IMR-90 (cell line): ENCODE measurements around the gene CFAP90. TPM values are rescaled to one million over a fixed set of nuclear protein-coding genes. Genes with fewer than 3 reads are reported as not detected.

Source experiments
- ATAC-seq: fragments of 200-7000 bp; cut with Tn5 transposase; 2 replicates; pipeline ENCODE4 v1.9.1; 2020; ENCODE audit warnings: low read depth, mild to moderate bottlenecking, moderate library complexity
- BruUV-seq: library from RNA; stranded (reverse); fragments of 400-500 nt; replicated peaks from 2 replicates; lab custom pipeline; 2021; lab: Mats Ljungman, UMichigan
- CTCF ChIA-PET: fragments of 300-600 bp; formaldehyde crosslinking; extraction: SDS; loops from one replicate; lab custom pipeline; 2021; ENCODE audit warnings: antibody characterized with exemption; lab: Yijun Ruan, JAX
- POLR2A ChIA-PET: fragments of 300-600 bp; sonication (Branson Sonifier 250); formaldehyde crosslinking; loops from one replicate; lab custom pipeline; 2022; ENCODE audit warnings: antibody characterized with exemption; ENCODE audit not compliant: unreplicated experiment; lab: Charles Lee
- DNase-seq: peaks from one replicate; pipeline ENCODE4 v3.0.0; 2013
- H2AFZ ChIP-seq: replicated peaks from 2 replicates; pipeline ENCODE3; 2013; ENCODE audit warnings: low read length, mild to moderate bottlenecking; ENCODE audit not compliant: poor library complexity
- H2AK5ac ChIP-seq: 2 replicates; pipeline ENCODE4 v1.6.1; 2013; ENCODE audit warnings: low read depth, low read length, inconsistent platforms
- H2AK9ac ChIP-seq: replicated peaks from 2 replicates; pipeline ENCODE3; 2013; ENCODE audit warnings: mild to moderate bottlenecking, low read depth, low read length, moderate library complexity; ENCODE audit not compliant: poor library complexity
- H2BK120ac ChIP-seq: 2 replicates; pipeline ENCODE4 v1.6.1; 2013; ENCODE audit warnings: low read depth, low read length, inconsistent platforms
- H2BK15ac ChIP-seq: 3 replicates; pipeline ENCODE4 v1.6.1; 2013; ENCODE audit warnings: low read depth, low read length, inconsistent platforms
- H2BK20ac ChIP-seq: 2 replicates; pipeline ENCODE4 v1.6.1; 2013; ENCODE audit warnings: low read depth, mild to moderate bottlenecking, inconsistent platforms, low read length, moderate library complexity
- H2BK5ac ChIP-seq: 2 replicates; pipeline ENCODE4 v1.6.1; 2013; ENCODE audit warnings: mild to moderate bottlenecking, low read depth, low read length, inconsistent platforms; ENCODE audit not compliant: poor library complexity, severe bottlenecking
- H3K14ac ChIP-seq: replicated peaks from 2 replicates; pipeline ENCODE4 v1.6.1; 2013; ENCODE audit warnings: low read depth, low read length, inconsistent platforms
- H3K18ac ChIP-seq: 2 replicates; pipeline ENCODE4 v1.6.1; 2013; ENCODE audit warnings: low read depth, low read length, control low read depth
- H3K23ac ChIP-seq: 2 replicates; pipeline ENCODE4 v1.6.1; 2013; ENCODE audit warnings: low read depth, low read length, inconsistent platforms
- H3K27ac ChIP-seq: 2 replicates; pipeline ENCODE4 v1.5.1; 2013; ENCODE audit warnings: mild to moderate bottlenecking, control low read depth, low read length; ENCODE audit not compliant: insufficient read depth
- H3K27me3 ChIP-seq: 2 replicates; pipeline ENCODE4 v1.6.1; 2013; ENCODE audit warnings: low read length; ENCODE audit not compliant: control insufficient read depth, insufficient read depth
- H3K36me3 ChIP-seq: 2 replicates; pipeline ENCODE4 v1.6.1; 2013; ENCODE audit warnings: low read length, mixed read lengths; ENCODE audit not compliant: control insufficient read depth, insufficient read depth
- H3K4ac ChIP-seq: 2 replicates; pipeline ENCODE4 v1.6.1; 2013; ENCODE audit warnings: low read depth, low read length, inconsistent platforms
- H3K4me1 ChIP-seq: 2 replicates; pipeline ENCODE4 v1.6.1; 2013; ENCODE audit warnings: low read length, mixed read lengths; ENCODE audit not compliant: control insufficient read depth, insufficient read depth
- H3K4me2 ChIP-seq: 2 replicates; pipeline ENCODE4 v1.6.1; 2013; ENCODE audit warnings: low read depth, mild to moderate bottlenecking, control low read depth, low read length, moderate library complexity
- H3K4me3 ChIP-seq: 2 replicates; pipeline ENCODE4 v1.5.1; 2013; ENCODE audit warnings: low read depth, mild to moderate bottlenecking, control low read depth, low read length, moderate library complexity; ENCODE audit not compliant: insufficient read depth
- H3K56ac ChIP-seq: 2 replicates; pipeline ENCODE4 v1.6.1; 2013; ENCODE audit warnings: low read length, inconsistent platforms; ENCODE audit not compliant: insufficient read depth; ENCODE audit errors: extremely low read depth
- H3K79me1 ChIP-seq, 2 experiments: 2 replicates each; pipeline ENCODE4 v1.6.1; 2013; ENCODE audit warnings: low read length in 2 of 2, inconsistent platforms in 1 of 2, low read depth in 1 of 2
- H3K9ac ChIP-seq: 2 replicates; pipeline ENCODE4 v1.6.1; 2013; ENCODE audit warnings: low read depth, low read length, control low read depth
- H3K9me1 ChIP-seq: 2 replicates; pipeline ENCODE4 v1.6.1; 2013; ENCODE audit warnings: low read length, inconsistent platforms; ENCODE audit not compliant: insufficient read depth
- H3K9me3 ChIP-seq: 2 replicates; pipeline ENCODE4 v1.6.1; 2013; ENCODE audit warnings: low read length; ENCODE audit not compliant: control insufficient read depth, insufficient read depth
- H4K20me1 ChIP-seq: 2 replicates; pipeline ENCODE4 v1.6.1; 2013; ENCODE audit warnings: low read length, inconsistent platforms; ENCODE audit not compliant: insufficient read depth
- H4K5ac ChIP-seq: 2 replicates; pipeline ENCODE4 v1.6.1; 2013; ENCODE audit warnings: mild to moderate bottlenecking, low read depth, low read length, control low read depth
- H4K8ac ChIP-seq, 2 experiments: 2 replicates each; pipeline ENCODE4 v1.6.1; 2013; ENCODE audit warnings: low read depth in 2 of 2, low read length in 2 of 2, control low read depth in 1 of 2, inconsistent platforms in 1 of 2
- H4K91ac ChIP-seq: 2 replicates; pipeline ENCODE4 v1.6.1; 2013; ENCODE audit warnings: low read depth, low read length, inconsistent platforms; ENCODE audit not compliant: insufficient read depth
- CHD1 ChIP-seq: IDR thresholded peaks from 2 replicates; pipeline ENCODE4 v1.6.1; 2012; ENCODE audit warnings: low read depth, low read length, improper control_type of control experiment
- NFE2L2 ChIP-seq: fragments of 150-350 bp; IDR thresholded peaks from 2 replicates; pipeline ENCODE4 v1.6.1; 2016; ENCODE audit warnings: low read depth, mild to moderate bottlenecking, low read length
- POLR2A ChIP-seq: IDR thresholded peaks from 2 replicates; pipeline ENCODE4 v1.6.1; 2012; ENCODE audit warnings: mild to moderate bottlenecking, low read depth, low read length
- WGBS, 2 experiments: methylation state at CpG; one replicate each; pipeline versions ENCODE4 v1.1.5 to v1.1.7; 2013; ENCODE audit warnings: missing lambda C conversion rate in 2 of 2; ENCODE audit not compliant: insufficient read length in 1 of 2; ENCODE audit errors: extremely low coverage in 2 of 2; 5-methylcytosine and 5-hydroxymethylcytosine counted together
- dilution Hi-C: fragments of 300-500 bp; cut with HindIII; formaldehyde crosslinking; loops from one replicate; pipeline ENCODE4 v1.14.3; 2018; ENCODE audit warnings: low sequenced_read_pairs; ENCODE audit not compliant: unreplicated experiment
- in situ Hi-C: fragments of 300-500 bp; cut with MboI; formaldehyde crosslinking; loops from 3 replicates; pipeline ENCODE4 v1.14.3; 2019; ENCODE audit warnings: low sequenced_read_pairs, inconsistent platforms, mixed read lengths
- intact Hi-C: fragments of 100-400 bp; cut with micrococcal nuclease; formaldehyde crosslinking; loops from 2 replicates; pipeline ENCODE4 v1.10.0; 2022
- polyA plus RNA-seq, 3 experiments: library from polyadenylated mRNA; depleted of rRNA; stranded (reverse); fragments of >200 nt; gene quantifications; 2 replicates each; pipeline ENCODE4 v1.2.3, GENCODE V29; 2012; ENCODE audit warnings: low replicate concordance in 1 of 3
- total RNA-seq: library from RNA; depleted of rRNA; stranded (reverse); fragments of >200 nt; gene quantifications from 2 replicates; pipeline ENCODE4 v1.2.3, GENCODE V29; 2012

The CFAP90 gene
- total and polyA plus RNA-seq, 2 of the 4 experiments (the other 2 are of a cell fraction) = 0.09 TPM; not detected in 1

DNA sequence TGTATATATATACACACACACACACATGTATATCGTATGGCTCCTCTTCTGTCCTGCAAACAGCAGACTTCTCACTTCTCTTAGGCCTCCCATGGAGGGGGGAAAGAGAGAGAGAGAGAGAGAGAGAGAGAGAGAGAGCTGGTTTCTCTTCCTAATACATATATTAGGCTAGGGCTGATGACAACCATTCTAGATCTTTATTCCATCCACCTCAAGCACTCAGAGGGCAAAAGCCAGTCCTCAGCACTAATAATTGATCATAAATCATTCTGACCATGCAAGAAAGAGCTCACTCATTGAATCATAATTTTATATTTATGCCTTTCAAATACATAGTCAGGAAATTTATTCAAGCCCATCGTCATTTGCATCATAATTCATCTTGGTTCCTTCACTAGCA, 47.0 kb downstream of the CFAP90 start:
- Histone ChIP-seq H4K20me1 (no peaks in the 10 kb centered on the region), H4K91ac (no peak overlapping the region), H3K9me3 (no peaks in the 10 kb centered on the region), H3K18ac (no peak overlapping the region), H3K4me3 (no peak overlapping the region), H3K4ac (no peak overlapping the region), H2AFZ (no peak overlapping the region), H3K23ac (no peak overlapping the region), H2BK5ac (no peak overlapping the region), H3K36me3 (no peaks in the 10 kb centered on the region), H3K4me1 (no peaks in the 10 kb centered on the region), H3K79me1 (no peaks in the 10 kb centered on the region), H3K9me1 (no peaks in the 10 kb centered on the region), H3K56ac (no peak overlapping the region), H2BK20ac (no peak overlapping the region), H2AK5ac (no peak overlapping the region), H3K4me2 (no peak overlapping the region), H3K27ac (no peak overlapping the region), H2BK120ac (no peak overlapping the region), H2BK15ac (no peak overlapping the region), H3K27me3 (no peaks in the 10 kb centered on the region), H3K9ac (no peak overlapping the region), H3K14ac (no peak overlapping the region), H2AK9ac (no peak overlapping the region), H4K5ac (no peak overlapping the region), H4K8ac (no peak overlapping the region)
- ATAC-seq (no peak), DNase-seq (no peak)
- WGBS, 2 experiments = no CpG with 5 or more reads among the region's 2 CpGs
- POLR2A ChIA-PET = no interaction called here
- in situ Hi-C loops (no loop called here), intact Hi-C loops (no loop called here), dilution Hi-C loops (no loop called here)
- TF ChIP-seq CHD1 = no peak
- TF ChIP-seq POLR2A = no peak
- TF ChIP-seq NFE2L2 = no peak
- CTCF ChIA-PET = no interaction called here
- BruUV-seq = no TSS peak
